ENCODE results near the gene PTK7. TPM values are rescaled to one million over a fixed set of nuclear protein-coding genes. Genes with fewer than 3 reads are reported as not detected.

Gene PTK7
- total and polyA plus RNA-seq, 2 donors (not counting 3 experiments of a cell fraction or from before 2014, with no cell fraction given): 41.9 to 65.6 TPM

GRCh38 chr6:43172104-43173007 is 96.2 kb downstream of the PTK7 start:
- H3K27me3 ChIP-seq (ENCODE audit: control insufficient read depth in 2 of 2, insufficient read depth in 2 of 2, low read length in 2 of 2): no peaks in the 10 kb centered on the region
- H3K4me3 ChIP-seq (replicated peaks in 1 of 3; ENCODE audit: insufficient read depth in 1 of 3, low read depth in 1 of 3, low read length in 3 of 3): peak overlapping the region; percentile 7 to 90 (median 58)
- H3K4me1 ChIP-seq (ENCODE audit: control insufficient read depth, extremely low read depth, insufficient read depth, low read length): peaks cover 25% of the 10 kb centered on the region
- peak overlapping the region; percentile 79 for H3K4me2 ChIP-seq (ENCODE audit: insufficient read depth, low read length)
- peak overlapping the region; percentile 73 for H3K9ac ChIP-seq (replicated peaks; ENCODE audit: extremely low read depth, insufficient read depth, low read length)
- peaks cover 40% of the 10 kb centered on the region for H3K79me2 ChIP-seq (ENCODE audit: control insufficient read depth, insufficient read depth, low read length)
- no peaks in the 10 kb centered on the region for H3K9me3 ChIP-seq (replicated peaks; ENCODE audit: control insufficient read depth, insufficient read depth, low read length)
- no peak overlapping the region for H2AFZ ChIP-seq (ENCODE audit: low read depth, low read length)
- TF ChIP-seq, protein P1, sequence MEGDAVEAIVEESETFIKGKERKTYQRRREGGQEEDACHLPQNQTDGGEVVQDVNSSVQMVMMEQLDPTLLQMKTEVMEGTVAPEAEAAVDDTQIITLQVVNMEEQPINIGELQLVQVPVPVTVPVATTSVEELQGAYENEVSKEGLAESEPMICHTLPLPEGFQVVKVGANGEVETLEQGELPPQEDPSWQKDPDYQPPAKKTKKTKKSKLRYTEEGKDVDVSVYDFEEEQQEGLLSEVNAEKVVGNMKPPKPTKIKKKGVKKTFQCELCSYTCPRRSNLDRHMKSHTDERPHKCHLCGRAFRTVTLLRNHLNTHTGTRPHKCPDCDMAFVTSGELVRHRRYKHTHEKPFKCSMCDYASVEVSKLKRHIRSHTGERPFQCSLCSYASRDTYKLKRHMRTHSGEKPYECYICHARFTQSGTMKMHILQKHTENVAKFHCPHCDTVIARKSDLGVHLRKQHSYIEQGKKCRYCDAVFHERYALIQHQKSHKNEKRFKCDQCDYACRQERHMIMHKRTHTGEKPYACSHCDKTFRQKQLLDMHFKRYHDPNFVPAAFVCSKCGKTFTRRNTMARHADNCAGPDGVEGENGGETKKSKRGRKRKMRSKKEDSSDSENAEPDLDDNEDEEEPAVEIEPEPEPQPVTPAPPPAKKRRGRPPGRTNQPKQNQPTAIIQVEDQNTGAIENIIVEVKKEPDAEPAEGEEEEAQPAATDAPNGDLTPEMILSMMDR (IDR thresholded peaks at IDR 0.05; ENCODE audit: extremely low read depth in 1 of 2, insufficient read depth in 1 of 2, low read depth in 1 of 2, low read length in 2 of 2): no peak
- no peak for TF ChIP-seq GATA2 (IDR thresholded peaks at IDR 0.05; ENCODE audit: insufficient read depth, insufficient read length, low read depth, low read length)
- no peak for TF ChIP-seq MAX (IDR thresholded peaks at IDR 0.05; ENCODE audit: insufficient read depth, insufficient read length)
- TF ChIP-seq FOS (IDR thresholded peaks at IDR 0.05; ENCODE audit: borderline replicate concordance, insufficient read depth, low read length): no peak
- no peak for TF ChIP-seq EZH2 (IDR thresholded peaks at IDR 0.05; ENCODE audit: borderline replicate concordance, low read depth, low read length, severe bottlenecking)
- TF ChIP-seq POLR2AphosphoS5 (IDR thresholded peaks at IDR 0.05; ENCODE audit: insufficient read depth, low read depth, low read length): no peak
- TF ChIP-seq POLR2A (IDR thresholded peaks at IDR 0.05; ENCODE audit: low read depth, low read length): no peak
- no peak for TF ChIP-seq MYC (IDR thresholded peaks at IDR 0.05; ENCODE audit: low read depth, low read length)
- no peak for TF ChIP-seq JUN (IDR thresholded peaks at IDR 0.05; ENCODE audit: borderline replicate concordance, insufficient read depth, insufficient read length, low read depth)
- H3K36me3 ChIP-seq (ENCODE audit: control insufficient read depth in 2 of 2, extremely low read depth in 1 of 2, insufficient read depth in 2 of 2, low read length in 2 of 2): peaks cover 6 to 14% of the 10 kb centered on the region in 2 experiments
- ChIA-PET CTCF (interaction anchor here (0.9 to 3.6 kb wide), 4 partner anchors 29 to 82 kb away, joined by 3 to 17 read pairs (median 4); partner anchors contain the start of gene DNPH1), POLR2A (interaction anchor here (0.6 kb wide), 1 partner anchor 305 kb away, joined by 4 read pairs; no protein-coding TSS in a partner anchor)
- H3K9me1 ChIP-seq (replicated peaks; ENCODE audit: control insufficient read depth, extremely low read depth, insufficient read depth, low read length): no peaks in the 10 kb centered on the region
- peaks cover 2% of the 10 kb centered on the region for H4K20me1 ChIP-seq (replicated peaks; ENCODE audit: control insufficient read depth, extremely low read depth, insufficient read depth, low read length)
- H3K27ac ChIP-seq (ENCODE audit: insufficient read depth, low read depth, low read length): peak overlapping the region; percentile 48
- intact Hi-C loops (cut with micrococcal nuclease) (loop anchor here (1.0 to 5.0 kb wide), 2 partner anchors 57 to 75 kb away; partner anchors contain the start of gene DNPH1), dilution Hi-C loops (cut with MboI; ENCODE audit: extremely low pct_ligation_motif_present, low sequenced_read_pairs) (no loop called here)
- peak; percentile 67 for FAIRE-seq
- DNase-seq (ENCODE audit: low read depth, low spot score): peak; percentile 44
- BruUV-seq (replicated peaks): no TSS peak
